Measurements from ENCODE around the gene LCE5A.
"Not testable (repeated sequence)": the region's sequence is repeated elsewhere in the genome, so short reads cannot be mapped to it uniquely, and the experiment has no call there.

Gene LCE5A

GRCh38 chr1:152481869-152482664 is 28.5 kb upstream of the LCE5A start:
- no peak for DNase-seq (ENCODE audit: low read depth, low spot score)
- CTCF ChIA-PET, result interaction anchor here (1.3 to 3.3 kb wide), 3 partner anchors 9 to 295 kb away, joined by 3 to 17 read pairs (median 4); no protein-coding TSS in a partner anchor

GRCh38 chr1:152486400-152487006 is 24.1 kb upstream of the LCE5A start:
- DNase-seq (ENCODE audit: low read depth, low spot score), result no peak
- no peak for TF ChIP-seq CTCF (IDR thresholded peaks at IDR 0.05; ENCODE audit: insufficient read depth, low read length, missing control alignments)

More at GRCh38 chr1:152481869-152482664, 28.5 kb upstream of the LCE5A start:
- H3K4me3 ChIP-seq (ENCODE audit: low read depth, low read length), result no peak overlapping the region
- POLR2A ChIA-PET, result no interaction called here
- TF ChIP-seq CTCF (IDR thresholded peaks at IDR 0.05; ENCODE audit: insufficient read depth, low read length, missing control alignments), result no peak

GRCh38 chr1:152487871-152488270 is 22.7 kb upstream of the LCE5A start:
- H3K4me3 ChIP-seq (ENCODE audit: low read depth, low read length), result no peak overlapping the region
- POLR2A ChIA-PET, result no interaction called here
- CTCF ChIA-PET, result no interaction called here
- DNase-seq (ENCODE audit: low read depth, low spot score), result no peak
- no peak for TF ChIP-seq CTCF (IDR thresholded peaks at IDR 0.05; ENCODE audit: insufficient read depth, low read length, missing control alignments)

More at GRCh38 chr1:152486400-152487006, 24.1 kb upstream of the LCE5A start:
- POLR2A ChIA-PET, result no interaction called here
- CTCF ChIA-PET, result no interaction called here
- H3K4me3 ChIP-seq (ENCODE audit: low read depth, low read length), result no peak overlapping the region

- DNase-seq (ENCODE audit: low read depth, low spot score); CTCF ChIA-PET; H3K4me3 ChIP-seq (ENCODE audit: low read depth, low read length); POLR2A ChIA-PET: not testable (repeated sequence)
Measured at GRCh38 chr1:152491537-152491936, 19.1 kb upstream of the LCE5A start.

GRCh38 chr1:152495066-152495675 is 15.4 kb upstream of the LCE5A start:
- no peak for DNase-seq (ENCODE audit: low read depth, low spot score)

GRCh38 chr1:152497273-152497672 is 13.3 kb upstream of the LCE5A start:
- ChIA-PET POLR2A (no interaction called here), CTCF (no interaction called here)
- no peak for TF ChIP-seq CTCF (IDR thresholded peaks at IDR 0.05; ENCODE audit: insufficient read depth, low read length, missing control alignments)
- no peak overlapping the region for H3K4me3 ChIP-seq (ENCODE audit: low read depth, low read length)
- DNase-seq (ENCODE audit: low read depth, low spot score), result no peak

More at GRCh38 chr1:152495066-152495675, 15.4 kb upstream of the LCE5A start:
- CTCF ChIA-PET, result no interaction called here
- POLR2A ChIA-PET, result no interaction called here
- H3K4me3 ChIP-seq (ENCODE audit: low read depth, low read length), result no peak overlapping the region
- TF ChIP-seq CTCF (IDR thresholded peaks at IDR 0.05; ENCODE audit: insufficient read depth, low read length, missing control alignments), result no peak
